ENCODE data around the gene KCNK10. TPM values are rescaled to one million over a fixed set of nuclear protein-coding genes. Genes with fewer than 3 reads are reported as not detected.

Gene KCNK10
- polyA plus RNA-seq, 2 of the 4 experiments (the other 2 are of a cell fraction), result not detected

GRCh38 chr14:88352698-88353097, 29.6 kb upstream of the KCNK10 start:
- Histone ChIP-seq H3K4me3 (no peak overlapping the region), H3K9me3 (no peaks in the 10 kb centered on the region), H3K4me2 (no peak overlapping the region), H3K27ac (no peak overlapping the region), H3K4me1 (no peaks in the 10 kb centered on the region)
- CTCF ChIA-PET, result interaction anchor here (0.6 kb wide), 1 partner anchor 146 kb away, joined by 3 read pairs; no protein-coding TSS in a partner anchor
- DNase-seq (ENCODE audit: low read depth in 1 of 2, low spot score in 1 of 2) (no peak), FAIRE-seq (no peak), ATAC-seq (no peak)
- POLR2A ChIA-PET, result no interaction called here
- TF ChIP-seq, protein P1, sequence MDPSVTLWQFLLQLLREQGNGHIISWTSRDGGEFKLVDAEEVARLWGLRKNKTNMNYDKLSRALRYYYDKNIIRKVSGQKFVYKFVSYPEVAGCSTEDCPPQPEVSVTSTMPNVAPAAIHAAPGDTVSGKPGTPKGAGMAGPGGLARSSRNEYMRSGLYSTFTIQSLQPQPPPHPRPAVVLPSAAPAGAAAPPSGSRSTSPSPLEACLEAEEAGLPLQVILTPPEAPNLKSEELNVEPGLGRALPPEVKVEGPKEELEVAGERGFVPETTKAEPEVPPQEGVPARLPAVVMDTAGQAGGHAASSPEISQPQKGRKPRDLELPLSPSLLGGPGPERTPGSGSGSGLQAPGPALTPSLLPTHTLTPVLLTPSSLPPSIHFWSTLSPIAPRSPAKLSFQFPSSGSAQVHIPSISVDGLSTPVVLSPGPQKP (IDR thresholded peaks at IDR 0.05; ENCODE audit: low read depth, low read length), result no peak
- TF ChIP-seq ZSCAN20 (CRISPR knock-in tag; IDR thresholded peaks at IDR 0.05) (no peak), SREBF2 (IDR thresholded peaks at IDR 0.05) (no peak), MAX (IDR thresholded peaks at IDR 0.05) (no peak), RFX5 (IDR thresholded peaks at IDR 0.05) (no peak), NR3C1 (IDR thresholded peaks at IDR 0.05) (no peak), FOXS1 (CRISPR knock-in tag; IDR thresholded peaks at IDR 0.05) (no peak), ZNF302 (CRISPR knock-in tag; IDR thresholded peaks at IDR 0.05) (no peak), EHMT2 (IDR thresholded peaks at IDR 0.05; ENCODE audit: low read depth) (no peak), HEYL (CRISPR knock-in tag; IDR thresholded peaks at IDR 0.05) (no peak), KDM5A (IDR thresholded peaks at IDR 0.05) (no peak), NPAS2 (CRISPR knock-in tag; IDR thresholded peaks at IDR 0.05; ENCODE audit: borderline replicate concordance) (no peak), ZC3H11A (IDR thresholded peaks at IDR 0.05) (no peak), RCOR1 (IDR thresholded peaks at IDR 0.05; ENCODE audit: low read depth, low read length) (no peak), MAZ (IDR thresholded peaks at IDR 0.05; ENCODE audit: borderline replicate concordance, low read depth, low read length) (no peak), SMC3 (IDR thresholded peaks at IDR 0.05) (no peak), ESRRA (IDR thresholded peaks at IDR 0.05; ENCODE audit: borderline replicate concordance, low read length) (no peak)
- 32% methylated on average over 3 of the region's 3 CpGs for WGBS (ENCODE audit: missing lambda C conversion rate)

DNA sequence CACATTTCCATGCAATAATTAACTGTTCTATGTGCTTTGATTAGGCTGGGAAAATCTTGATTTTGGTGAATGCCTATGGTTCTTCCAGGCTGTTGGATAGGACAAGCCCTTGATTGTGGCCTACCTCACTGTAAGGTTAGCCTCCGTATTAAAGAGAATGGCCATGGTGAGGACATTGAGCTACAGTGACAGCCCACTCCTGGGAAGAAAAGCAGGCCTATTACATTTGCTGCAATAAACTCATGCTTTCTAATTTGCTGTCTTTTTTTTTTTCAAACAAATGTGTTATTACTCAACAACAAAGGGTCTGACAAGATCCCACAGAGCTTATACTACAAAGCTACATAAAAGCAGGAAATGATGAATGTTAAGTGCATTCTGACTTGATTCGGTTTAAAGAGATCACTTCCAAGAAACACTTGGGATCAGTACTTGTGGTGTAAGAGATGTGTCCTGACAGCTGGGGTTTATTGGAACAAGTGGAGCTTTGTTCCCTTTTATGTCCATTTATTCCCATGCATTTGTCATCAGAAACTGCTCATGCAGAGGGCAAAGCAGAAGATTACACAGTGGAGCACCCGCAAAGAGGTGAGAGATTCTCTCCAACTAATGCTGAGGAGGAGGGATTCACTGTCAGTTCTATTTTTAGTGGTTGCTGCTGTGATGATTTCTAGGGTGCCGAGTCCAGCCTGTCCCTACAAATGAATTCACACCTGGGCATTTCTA, 29.1 kb upstream of the KCNK10 start:
- Histone ChIP-seq H3K4me3 (no peak overlapping the region), H3K9me3 (no peaks in the 10 kb centered on the region), H3K4me1 (no peaks in the 10 kb centered on the region), H3K27ac (no peak overlapping the region), H3K4me2 (no peak overlapping the region)
- ATAC-seq (no peak), DNase-seq (ENCODE audit: low read depth in 1 of 2, low spot score in 1 of 2) (no peak), FAIRE-seq (no peak)
- 42% methylated on average over 4 of the region's 4 CpGs for WGBS (ENCODE audit: missing lambda C conversion rate)
- POLR2A ChIA-PET, result no interaction called here
- CTCF ChIA-PET, result interaction anchor here (0.6 kb wide), 1 partner anchor 145 kb away, joined by 3 read pairs; no protein-coding TSS in a partner anchor
- TF ChIP-seq HOXA7 (CRISPR knock-in tag; IDR thresholded peaks at IDR 0.05), result no peak
- no peak for TF ChIP-seq FOSB (CRISPR knock-in tag; IDR thresholded peaks at IDR 0.05)
- TF ChIP-seq EHMT2 (IDR thresholded peaks at IDR 0.05; ENCODE audit: low read depth), result no peak
- no peak for TF ChIP-seq KDM5A (IDR thresholded peaks at IDR 0.05)
- TF ChIP-seq POLR2AphosphoS2 (conservative IDR thresholded peaks at IDR 0.05; ENCODE audit: low read length), result no peak
- TF ChIP-seq ESRRA (IDR thresholded peaks at IDR 0.05; ENCODE audit: borderline replicate concordance, low read length), result no peak
- TF ChIP-seq, protein P2, sequence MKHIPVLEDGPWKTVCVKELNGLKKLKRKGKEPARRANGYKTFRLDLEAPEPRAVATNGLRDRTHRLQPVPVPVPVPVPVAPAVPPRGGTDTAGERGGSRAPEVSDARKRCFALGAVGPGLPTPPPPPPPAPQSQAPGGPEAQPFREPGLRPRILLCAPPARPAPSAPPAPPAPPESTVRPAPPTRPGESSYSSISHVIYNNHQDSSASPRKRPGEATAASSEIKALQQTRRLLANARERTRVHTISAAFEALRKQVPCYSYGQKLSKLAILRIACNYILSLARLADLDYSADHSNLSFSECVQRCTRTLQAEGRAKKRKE (CRISPR knock-in tag; IDR thresholded peaks at IDR 0.05; ENCODE audit: low read depth), result no peak
- no peak for TF ChIP-seq TP53 (CRISPR knock-in tag; IDR thresholded peaks at IDR 0.05)
- TF ChIP-seq CHD2 (IDR thresholded peaks at IDR 0.05; ENCODE audit: low read length, partially characterized antibody), result no peak
- no peak for TF ChIP-seq HOXB5 (CRISPR knock-in tag; IDR thresholded peaks at IDR 0.05)
- no peak for TF ChIP-seq CBX8 (IDR thresholded peaks at IDR 0.05)
- TF ChIP-seq, protein P3, sequence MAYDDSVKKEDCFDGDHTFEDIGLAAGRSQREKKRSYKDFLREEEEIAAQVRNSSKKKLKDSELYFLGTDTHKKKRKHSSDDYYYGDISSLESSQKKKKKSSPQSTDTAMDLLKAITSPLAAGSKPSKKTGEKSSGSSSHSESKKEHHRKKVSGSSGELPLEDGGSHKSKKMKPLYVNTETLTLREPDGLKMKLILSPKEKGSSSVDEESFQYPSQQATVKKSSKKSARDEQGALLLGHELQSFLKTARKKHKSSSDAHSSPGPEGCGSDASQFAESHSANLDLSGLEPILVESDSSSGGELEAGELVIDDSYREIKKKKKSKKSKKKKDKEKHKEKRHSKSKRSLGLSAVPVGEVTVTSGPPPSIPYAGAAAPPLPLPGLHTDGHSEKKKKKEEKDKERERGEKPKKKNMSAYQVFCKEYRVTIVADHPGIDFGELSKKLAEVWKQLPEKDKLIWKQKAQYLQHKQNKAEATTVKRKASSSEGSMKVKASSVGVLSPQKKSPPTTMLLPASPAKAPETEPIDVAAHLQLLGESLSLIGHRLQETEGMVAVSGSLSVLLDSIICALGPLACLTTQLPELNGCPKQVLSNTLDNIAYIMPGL (CRISPR knock-in tag; IDR thresholded peaks at IDR 0.05; ENCODE audit: borderline replicate concordance), result no peak
- TF ChIP-seq CEBPB (IDR thresholded peaks at IDR 0.05), result no peak
- TF ChIP-seq RFX5 (IDR thresholded peaks at IDR 0.05), result no peak
- no peak for TF ChIP-seq RAD21 (conservative IDR thresholded peaks at IDR 0.05 in 1 of 2, IDR thresholded peaks at IDR 0.05 in 1 of 2)
- no peak for TF ChIP-seq FOXS1 (CRISPR knock-in tag; IDR thresholded peaks at IDR 0.05)
- TF ChIP-seq MYC (IDR thresholded peaks at IDR 0.05; ENCODE audit: borderline replicate concordance, low read length), result no peak
